Neural cell (in vitro differentiated cells): ENCODE results near the gene NSDHL. TPM values are rescaled to one million over a fixed set of nuclear protein-coding genes. Genes with fewer than 3 reads are reported as not detected.

Experiments
- H2AFZ ChIP-seq: fragments of 200-600, 300-800 bp; sonication (generic), shearing (Covaris generic); 2 replicates; pipeline ENCODE4 v1.6.0; 2014; ENCODE audit warnings: low read depth, mild to moderate bottlenecking, antibody characterized with exemption, low read length, moderate library complexity
- H3F3A ChIP-seq: fragments of 200-600 bp; shearing (Covaris generic); 2 replicates; pipeline ENCODE4 v1.6.1; 2016; ENCODE audit warnings: mild to moderate bottlenecking, moderate library complexity, mixed read lengths, antibody characterized with exemption, low read length; ENCODE audit not compliant: insufficient read depth, poor library complexity, severe bottlenecking
- H3K27ac ChIP-seq: fragments of 200-600, 300-800 bp; sonication (generic), shearing (Covaris generic); 2 replicates; pipeline ENCODE4 v1.5.1; 2014; ENCODE audit warnings: mild to moderate bottlenecking, low read length, moderate library complexity
- H3K27me3 ChIP-seq: fragments of 300-800, 200-600 bp; sonication (generic), shearing (Covaris generic); 2 replicates; pipeline ENCODE4 v1.6.0; 2014; ENCODE audit warnings: mild to moderate bottlenecking, low read depth, low read length, moderate library complexity; ENCODE audit not compliant: insufficient read depth
- H3K36me3 ChIP-seq: fragments of 300-800, 200-600 bp; sonication (generic), shearing (Covaris generic); 2 replicates; pipeline ENCODE4 v1.5.1; 2014; ENCODE audit warnings: mild to moderate bottlenecking, antibody characterized with exemption, low read length, moderate library complexity; ENCODE audit not compliant: insufficient read depth
- H3K4me2 ChIP-seq: fragments of 300-800, 200-600 bp; sonication (generic), shearing (Covaris generic); 2 replicates; pipeline ENCODE4 v1.6.0; 2014; ENCODE audit warnings: mild to moderate bottlenecking, low read length
- H3K4me3 ChIP-seq: fragments of 300-800, 200-600 bp; sonication (generic), shearing (Covaris generic); 2 replicates; pipeline ENCODE4 v1.5.1; 2014; ENCODE audit warnings: mild to moderate bottlenecking, low read length, moderate library complexity
- H3K79me2 ChIP-seq: fragments of 200-600 bp; shearing (Covaris generic); replicated peaks from 2 replicates; pipeline ENCODE4 v1.6.0; 2014; ENCODE audit warnings: mild to moderate bottlenecking, low read length, moderate library complexity; ENCODE audit not compliant: insufficient read depth
- H3K9ac ChIP-seq: fragments of 300-800, 200-600 bp; sonication (generic), shearing (Covaris generic); 2 replicates; pipeline ENCODE4 v1.6.1; 2016; ENCODE audit warnings: mild to moderate bottlenecking, low read length, mixed read lengths
- H3K9me2 ChIP-seq: fragments of 200-600 bp; shearing (Covaris generic); 2 replicates; pipeline ENCODE4 v1.6.1; 2016; ENCODE audit warnings: mild to moderate bottlenecking, low read length, mixed read lengths; ENCODE audit not compliant: insufficient read depth
- H3K9me3 ChIP-seq: fragments of 200-600, 300-800 bp; sonication (generic), shearing (Covaris generic); 2 replicates; pipeline ENCODE4 v1.6.1; 2016; ENCODE audit warnings: mild to moderate bottlenecking, mixed run types, low read length, moderate library complexity, mixed read lengths
- H4K20me1 ChIP-seq: fragments of 200-600 bp; shearing (Covaris generic); 2 replicates; pipeline ENCODE4 v1.6.1; 2016; ENCODE audit warnings: mild to moderate bottlenecking, mixed run types; ENCODE audit not compliant: insufficient read depth
- EP300 ChIP-seq: fragments of 450-650 bp; conservative IDR thresholded peaks from 2 replicates; pipeline ENCODE4 v1.6.1; 2014; ENCODE audit warnings: antibody characterized with exemption, mild to moderate bottlenecking, moderate library complexity; ENCODE audit not compliant: poor library complexity, severe bottlenecking
- EZH2 ChIP-seq: fragments of 200-600, 300-800 bp; shearing (Covaris generic), sonication (generic); IDR thresholded peaks from 2 replicates; pipeline ENCODE4 v1.6.1; 2014; ENCODE audit warnings: antibody characterized with exemption, low read length, borderline replicate concordance, mild to moderate bottlenecking; ENCODE audit not compliant: insufficient read depth, poor library complexity, severe bottlenecking
- MXI1 ChIP-seq: fragments of 450-650 bp; conservative IDR thresholded peaks from 2 replicates; pipeline ENCODE4 v1.6.1; 2014; ENCODE audit warnings: antibody characterized with exemption, mild to moderate bottlenecking; ENCODE audit not compliant: poor library complexity, severe bottlenecking
- POLR2AphosphoS5 ChIP-seq: IDR thresholded peaks from 2 replicates; pipeline ENCODE4 v1.6.1; 2012
- RAD21 ChIP-seq: fragments of 450-650 bp; conservative IDR thresholded peaks from 2 replicates; pipeline ENCODE4 v1.6.1; 2014; ENCODE audit warnings: antibody characterized with exemption, mild to moderate bottlenecking, moderate library complexity
- REST ChIP-seq: IDR thresholded peaks from 2 replicates; pipeline ENCODE4 v1.6.1; 2012; ENCODE audit warnings: borderline replicate concordance
- SMC3 ChIP-seq: fragments of 450-650 bp; conservative IDR thresholded peaks from 2 replicates; pipeline ENCODE4 v1.6.1; 2014; ENCODE audit warnings: antibody characterized with exemption, mild to moderate bottlenecking, moderate library complexity; ENCODE audit not compliant: poor library complexity
- TAF1 ChIP-seq: IDR thresholded peaks from 2 replicates; pipeline ENCODE4 v1.6.1; 2012; ENCODE audit warnings: low read depth
- polyA plus RNA-seq: library from polyadenylated mRNA; depleted of rRNA; stranded (reverse); fragments of >200 nt; gene quantifications from 2 replicates; pipeline ENCODE4 v1.2.3, GENCODE V29; 2014
- TF ChIP-seq, protein P1 (sequence below): fragments of 450-650 bp; IDR thresholded peaks from 2 replicates; pipeline ENCODE4 v1.5.1; 2014; ENCODE audit warnings: antibody characterized with exemption, mild to moderate bottlenecking, moderate library complexity; ENCODE audit not compliant: poor library complexity, severe bottlenecking

NSDHL gene
- polyA plus RNA-seq, 1 donor from 2014 or later, result 18.4 TPM

GRCh38 chrX:152810403-152810802 lies 20.5 kb upstream of the NSDHL start:
- Histone ChIP-seq H3K9me2 (no peaks in the 10 kb centered on the region), H2AFZ (no peak overlapping the region), H3K4me3 (peak overlapping the region; percentile 56), H3K27me3 (no peaks in the 10 kb centered on the region), H3K79me2 (no peaks in the 10 kb centered on the region), H3K27ac (peak overlapping the region; percentile 95), H3K36me3 (no peaks in the 10 kb centered on the region), H3K9me3 (no peaks in the 10 kb centered on the region), H3F3A (no peaks in the 10 kb centered on the region), H4K20me1 (no peaks in the 10 kb centered on the region), H3K9ac (peak overlapping the region; percentile 60), H3K4me2 (peak overlapping the region; percentile 59)
- TF ChIP-seq SMC3 (peak; percentile 28), EZH2 (no peak), EP300 (peak; percentile 88), RAD21 (peak; percentile 46), TAF1 (no peak), POLR2AphosphoS5 (peak; percentile 51), MXI1 (peak; percentile 55), REST (peak; percentile 60)
- TF ChIP-seq, protein P1, sequence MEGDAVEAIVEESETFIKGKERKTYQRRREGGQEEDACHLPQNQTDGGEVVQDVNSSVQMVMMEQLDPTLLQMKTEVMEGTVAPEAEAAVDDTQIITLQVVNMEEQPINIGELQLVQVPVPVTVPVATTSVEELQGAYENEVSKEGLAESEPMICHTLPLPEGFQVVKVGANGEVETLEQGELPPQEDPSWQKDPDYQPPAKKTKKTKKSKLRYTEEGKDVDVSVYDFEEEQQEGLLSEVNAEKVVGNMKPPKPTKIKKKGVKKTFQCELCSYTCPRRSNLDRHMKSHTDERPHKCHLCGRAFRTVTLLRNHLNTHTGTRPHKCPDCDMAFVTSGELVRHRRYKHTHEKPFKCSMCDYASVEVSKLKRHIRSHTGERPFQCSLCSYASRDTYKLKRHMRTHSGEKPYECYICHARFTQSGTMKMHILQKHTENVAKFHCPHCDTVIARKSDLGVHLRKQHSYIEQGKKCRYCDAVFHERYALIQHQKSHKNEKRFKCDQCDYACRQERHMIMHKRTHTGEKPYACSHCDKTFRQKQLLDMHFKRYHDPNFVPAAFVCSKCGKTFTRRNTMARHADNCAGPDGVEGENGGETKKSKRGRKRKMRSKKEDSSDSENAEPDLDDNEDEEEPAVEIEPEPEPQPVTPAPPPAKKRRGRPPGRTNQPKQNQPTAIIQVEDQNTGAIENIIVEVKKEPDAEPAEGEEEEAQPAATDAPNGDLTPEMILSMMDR, result peak; percentile 18

GRCh38 chrX:152813206-152813605 lies 17.7 kb upstream of the NSDHL start:
- Histone ChIP-seq H3K4me2 (no peak overlapping the region), H3K4me3 (no peak overlapping the region), H3K36me3 (no peaks in the 10 kb centered on the region), H3F3A (no peaks in the 10 kb centered on the region), H3K27ac (peak overlapping the region; percentile 47), H3K79me2 (no peaks in the 10 kb centered on the region), H3K9me2 (no peaks in the 10 kb centered on the region), H3K9ac (peak overlapping the region; percentile 16), H3K27me3 (no peaks in the 10 kb centered on the region), H2AFZ (no peak overlapping the region), H4K20me1 (no peaks in the 10 kb centered on the region), H3K9me3 (no peaks in the 10 kb centered on the region)
- TF ChIP-seq, protein P1, result no peak
- no peak for TF ChIP-seq TAF1
- TF ChIP-seq POLR2AphosphoS5, result no peak
- no peak for TF ChIP-seq RAD21
- no peak for TF ChIP-seq EZH2
- TF ChIP-seq REST, result no peak
- TF ChIP-seq MXI1, result no peak
- TF ChIP-seq SMC3, result no peak
- no peak for TF ChIP-seq EP300
